WERI-Rb-1 (cell line): ENCODE data around the gene ADAMTS2.

Source experiments
- DNase-seq: peaks from one replicate; pipeline ENCODE4 v3.0.0-alpha.2; 2020
- H3K27ac ChIP-seq: fragments of 250-450 bp; sonication (Bioruptor Pico); 2 replicates; pipeline ENCODE4 v1.5.1; 2020; ENCODE audit warnings: mild to moderate bottlenecking, moderate library complexity
- H3K27me3 ChIP-seq: fragments of 250-450 bp; sonication (Bioruptor Pico); 2 replicates; pipeline ENCODE4 v1.5.1; 2021; ENCODE audit warnings: mild to moderate bottlenecking, low read depth, moderate library complexity; ENCODE audit not compliant: insufficient read depth, severe bottlenecking
- H3K36me3 ChIP-seq: fragments of 250-450 bp; sonication (Bioruptor Pico); 2 replicates; pipeline ENCODE4 v1.5.1; 2020; ENCODE audit warnings: mild to moderate bottlenecking, moderate library complexity
- H3K4me3 ChIP-seq: 2 replicates; pipeline ENCODE4 v1.5.1; 2011; ENCODE audit warnings: low read depth, mild to moderate bottlenecking, control low read depth, low read length
- H3K9me3 ChIP-seq: fragments of 250-450 bp; sonication (Bioruptor Pico); 2 replicates; pipeline ENCODE4 v1.5.1; 2021; ENCODE audit warnings: mild to moderate bottlenecking, moderate library complexity; ENCODE audit not compliant: severe bottlenecking
- TF ChIP-seq, protein P1 (sequence below): IDR thresholded peaks from 2 replicates; pipeline ENCODE4 v1.5.1; 2011; ENCODE audit warnings: low read depth, mild to moderate bottlenecking, control low read depth, inconsistent platforms, low read length

ADAMTS2 gene

GRCh38 chr5:179273073-179273435 lies 72.2 kb downstream of the ADAMTS2 start:
- no peak overlapping the region for H3K27ac ChIP-seq
- no peaks in the 10 kb centered on the region for H3K36me3 ChIP-seq
- no peaks in the 10 kb centered on the region for H3K9me3 ChIP-seq
- TF ChIP-seq, protein P1, sequence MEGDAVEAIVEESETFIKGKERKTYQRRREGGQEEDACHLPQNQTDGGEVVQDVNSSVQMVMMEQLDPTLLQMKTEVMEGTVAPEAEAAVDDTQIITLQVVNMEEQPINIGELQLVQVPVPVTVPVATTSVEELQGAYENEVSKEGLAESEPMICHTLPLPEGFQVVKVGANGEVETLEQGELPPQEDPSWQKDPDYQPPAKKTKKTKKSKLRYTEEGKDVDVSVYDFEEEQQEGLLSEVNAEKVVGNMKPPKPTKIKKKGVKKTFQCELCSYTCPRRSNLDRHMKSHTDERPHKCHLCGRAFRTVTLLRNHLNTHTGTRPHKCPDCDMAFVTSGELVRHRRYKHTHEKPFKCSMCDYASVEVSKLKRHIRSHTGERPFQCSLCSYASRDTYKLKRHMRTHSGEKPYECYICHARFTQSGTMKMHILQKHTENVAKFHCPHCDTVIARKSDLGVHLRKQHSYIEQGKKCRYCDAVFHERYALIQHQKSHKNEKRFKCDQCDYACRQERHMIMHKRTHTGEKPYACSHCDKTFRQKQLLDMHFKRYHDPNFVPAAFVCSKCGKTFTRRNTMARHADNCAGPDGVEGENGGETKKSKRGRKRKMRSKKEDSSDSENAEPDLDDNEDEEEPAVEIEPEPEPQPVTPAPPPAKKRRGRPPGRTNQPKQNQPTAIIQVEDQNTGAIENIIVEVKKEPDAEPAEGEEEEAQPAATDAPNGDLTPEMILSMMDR: no peak
- H3K27me3 ChIP-seq: no peaks in the 10 kb centered on the region
- DNase-seq: no peak
- no peak overlapping the region for H3K4me3 ChIP-seq

GRCh38 chr5:179272326-179273072 lies 72.8 kb downstream of the ADAMTS2 start:
- no peaks in the 10 kb centered on the region for H3K27me3 ChIP-seq
- DNase-seq: no peak
- TF ChIP-seq, protein P1: no peak

DNA sequence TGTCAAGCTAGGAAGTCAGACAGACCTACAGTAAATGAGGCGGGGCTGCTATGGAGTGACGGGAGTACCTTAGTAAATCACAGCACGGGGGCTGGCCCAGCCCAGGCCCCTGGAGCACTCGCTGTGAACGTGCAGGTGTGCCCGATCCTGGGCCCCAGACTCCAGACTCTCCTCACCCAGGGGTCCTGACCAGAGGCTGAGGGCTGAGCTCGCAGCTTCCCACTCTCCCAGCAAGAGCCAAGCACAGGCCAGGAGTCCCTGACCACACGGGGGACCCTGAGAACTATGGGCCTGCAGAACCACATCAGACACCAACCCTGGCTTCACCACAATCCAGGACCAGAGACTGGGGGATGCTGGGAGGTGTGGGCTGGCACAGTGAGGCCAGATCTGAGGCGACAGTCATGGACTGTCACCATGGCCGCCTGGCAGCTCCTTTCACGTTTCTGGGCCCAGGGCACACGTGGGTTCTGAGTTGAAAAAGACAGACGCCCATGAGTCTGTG lies 73.4 kb downstream of the ADAMTS2 start:
- Histone ChIP-seq H3K4me3 (no peak overlapping the region), H3K27ac (no peak overlapping the region), H3K36me3 (no peaks in the 10 kb centered on the region), H3K27me3 (no peaks in the 10 kb centered on the region), H3K9me3 (no peaks in the 10 kb centered on the region)
- no peak for DNase-seq
- TF ChIP-seq, protein P1: no peak

More at GRCh38 chr5:179272326-179273072, 72.8 kb downstream of the ADAMTS2 start:
- H3K9me3 ChIP-seq: no peaks in the 10 kb centered on the region
- no peaks in the 10 kb centered on the region for H3K36me3 ChIP-seq
- no peak overlapping the region for H3K27ac ChIP-seq
- no peak overlapping the region for H3K4me3 ChIP-seq

DNA sequence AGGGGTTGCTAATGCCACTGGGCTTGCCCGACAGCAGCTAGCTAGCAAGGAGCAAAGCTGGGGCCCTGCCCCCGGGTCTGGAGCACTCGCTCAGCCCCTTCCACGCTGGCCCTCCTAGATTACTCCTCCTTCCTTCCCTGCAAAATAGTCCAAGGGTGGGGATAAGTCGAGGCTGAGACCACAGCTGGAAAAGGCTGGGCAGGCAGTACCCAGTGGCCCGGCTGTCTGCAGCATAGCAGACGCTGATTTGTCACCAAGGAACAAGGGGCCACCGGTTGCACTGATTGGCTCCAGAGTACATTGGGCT lies 73.9 kb downstream of the ADAMTS2 start:
- Histone ChIP-seq H3K27ac (no peak overlapping the region; the same call in 1 of the 2 replicates), H3K27me3 (no peaks in the 10 kb centered on the region), H3K4me3 (no peak overlapping the region), H3K36me3 (no peaks in the 10 kb centered on the region), H3K9me3 (no peaks in the 10 kb centered on the region)
- TF ChIP-seq, protein P1: no peak
- DNase-seq: no peak

GRCh38 chr5:179270581-179271427 lies 74.5 kb downstream of the ADAMTS2 start:
- Histone ChIP-seq H3K27ac (no peak overlapping the region; the same call in 1 of the 2 replicates), H3K27me3 (no peaks in the 10 kb centered on the region), H3K4me3 (no peak overlapping the region), H3K36me3 (no peaks in the 10 kb centered on the region), H3K9me3 (no peaks in the 10 kb centered on the region)
- DNase-seq: peak; percentile 16
- TF ChIP-seq, protein P1: no peak
